Uterus (tissue), 4 donors: ENCODE results near the gene SLC6A8. TPM values are rescaled to one million over a fixed set of nuclear protein-coding genes. Genes with fewer than 3 reads are reported as not detected.

Source experiments
- DNase-seq, 2 donors: peaks; one replicate each; pipeline ENCODE4 v3.0.0-alpha.2; 2019 to 2020
- H3K27ac ChIP-seq, 2 donors: fragments of 200-600 bp; sonication (generic); 1 replicate in 1 of 2; 2 replicates in 1 of 2; pipeline ENCODE4 v1.5.1; 2016 to 2018
- H3K27me3 ChIP-seq, 2 donors: fragments of 200-600 bp; sonication (generic); one replicate each; pipeline ENCODE4 v1.5.1; 2018 to 2019; ENCODE audit warnings: control low read depth in 1 of 2
- H3K36me3 ChIP-seq, 2 donors: fragments of 200-600 bp; sonication (generic); one replicate each; pipeline ENCODE4 v1.5.1; 2019; ENCODE audit warnings: control low read depth in 1 of 2
- H3K4me1 ChIP-seq, 2 donors: fragments of 200-600 bp; sonication (generic); one replicate each; pipeline ENCODE4 v1.5.1; 2018 to 2019; ENCODE audit warnings: control low read depth in 1 of 2
- H3K4me3 ChIP-seq, 2 donors: fragments of 200-600 bp; sonication (generic); 1 replicate in 1 of 2; 2 replicates in 1 of 2; pipeline ENCODE4 v1.5.1; 2018 to 2019; ENCODE audit warnings: mild to moderate bottlenecking in 1 of 2
- H3K9me3 ChIP-seq, 2 donors: fragments of 200-600 bp; sonication (generic); one replicate each; pipeline ENCODE4 v1.5.1; 2019; ENCODE audit warnings: control low read depth in 1 of 2
- CTCF ChIP-seq, 4 experiments: fragments of 200-600 bp in 2 of 4; fragments of 450-650 bp in 2 of 4; sonication (generic) in 2 of 4; IDR thresholded peaks; one replicate each; pipeline ENCODE4 v1.5.1; 2016 to 2019; ENCODE audit warnings: antibody characterized with exemption in 4 of 4, mild to moderate bottlenecking in 2 of 4, moderate library complexity in 1 of 4
- POLR2A ChIP-seq, 2 donors: fragments of 450-650 bp; IDR thresholded peaks; one replicate each; pipeline ENCODE4 v1.6.1; 2016; ENCODE audit warnings: antibody characterized with exemption in 2 of 2, mild to moderate bottlenecking in 1 of 2, moderate library complexity in 1 of 2
- intact Hi-C: fragments of 100-400 bp; cut with DNase I; formaldehyde crosslinking; loops from one replicate; pipeline ENCODE4 v1.15.1; 2023; ENCODE audit warnings: low total_unique reads
- total RNA-seq, 4 donors: library from RNA; depleted of rRNA in 3 of 4; stranded (reverse); fragments of >200 nt in 3 of 4; gene quantifications; one replicate each; pipeline versions ENCODE4 v1.1.0 to v1.2.4, GENCODE V29; 2014 to 2023
- donor health status: DM: yes; HTN: yes; CAD: no.

SLC6A8 gene
- total RNA-seq, 4 donors from 2014 or later: 4.7 to 40.3 (median 11.2) TPM

GRCh38 chrX:153642655-153643430 is 44.9 kb upstream of the SLC6A8 start:
- no peak for TF ChIP-seq POLR2A (IDR thresholded peaks at IDR 0.05)
- TF ChIP-seq CTCF (IDR thresholded peaks at IDR 0.05): no peak
- Histone ChIP-seq H3K4me1 (peaks cover 0 to 4% of the 10 kb centered on the region in 2 donors), H3K9me3 (no peaks in the 10 kb centered on the region), H3K27me3 (peaks cover 0 to 20% of the 10 kb centered on the region in 2 donors), H3K36me3 (no peaks in the 10 kb centered on the region), H3K4me3 (no peak overlapping the region), H3K27ac (no peak overlapping the region)
- intact Hi-C loops: no loop called here
- peak in 1 of 2 donors; percentile 9 for DNase-seq

GRCh38 chrX:153643431-153644351 is 44.0 kb upstream of the SLC6A8 start:
- DNase-seq: peak in 1 of 2 donors; percentile 7
- Histone ChIP-seq H3K27me3 (peaks cover 0 to 20% of the 10 kb centered on the region in 2 donors), H3K4me3 (no peak overlapping the region), H3K27ac (no peak overlapping the region), H3K9me3 (no peaks in the 10 kb centered on the region), H3K36me3 (no peaks in the 10 kb centered on the region), H3K4me1 (peaks cover 0 to 4% of the 10 kb centered on the region in 2 donors)
- intact Hi-C loops: no loop called here
- no peak for TF ChIP-seq POLR2A (IDR thresholded peaks at IDR 0.05)
- peak in 1 of 4 experiments; percentile 17 for TF ChIP-seq CTCF (IDR thresholded peaks at IDR 0.05)

- Histone ChIP-seq H3K36me3 (no peaks in the 10 kb centered on the region), H3K27ac (no peak overlapping the region), H3K4me1 (peaks cover 0 to 4% of the 10 kb centered on the region in 2 donors), H3K4me3 (no peak overlapping the region), H3K9me3 (no peaks in the 10 kb centered on the region), H3K27me3 (peaks cover 0 to 20% of the 10 kb centered on the region in 2 donors)
- TF ChIP-seq POLR2A (IDR thresholded peaks at IDR 0.05) (no peak), CTCF (IDR thresholded peaks at IDR 0.05) (no peak)
- DNase-seq: peak in 1 of 2 donors; percentile 3
- intact Hi-C loops: no loop called here
These were observed 43.2 kb upstream of the SLC6A8 start for GRCh38 chrX:153644356-153645125.

- H3K27me3 ChIP-seq: peaks cover 0 to 20% of the 10 kb centered on the region in 2 donors
- H3K9me3 ChIP-seq: no peaks in the 10 kb centered on the region
- peak in 1 of 2 donors; percentile 4 for DNase-seq
- no peaks in the 10 kb centered on the region for H3K36me3 ChIP-seq
- H3K4me3 ChIP-seq: no peak overlapping the region
- H3K4me1 ChIP-seq: peaks cover 0 to 4% of the 10 kb centered on the region in 2 donors
- TF ChIP-seq POLR2A (IDR thresholded peaks at IDR 0.05) (no peak), CTCF (IDR thresholded peaks at IDR 0.05) (no peak)
- intact Hi-C loops: no loop called here
- H3K27ac ChIP-seq: no peak overlapping the region
These were observed 42.6 kb upstream of the SLC6A8 start for GRCh38 chrX:153645151-153645550.
